GM19463 (cell line): ENCODE results near the gene ACIN1.

Source experiments
- ATAC-seq: cut with Tn5 transposase; IDR thresholded peaks from one replicate; pipeline ENCODE4 v1.9.1; 2021; ENCODE audit warnings: mild to moderate bottlenecking, moderate library complexity; ENCODE audit not compliant: unreplicated experiment

Gene ACIN1

DNA sequence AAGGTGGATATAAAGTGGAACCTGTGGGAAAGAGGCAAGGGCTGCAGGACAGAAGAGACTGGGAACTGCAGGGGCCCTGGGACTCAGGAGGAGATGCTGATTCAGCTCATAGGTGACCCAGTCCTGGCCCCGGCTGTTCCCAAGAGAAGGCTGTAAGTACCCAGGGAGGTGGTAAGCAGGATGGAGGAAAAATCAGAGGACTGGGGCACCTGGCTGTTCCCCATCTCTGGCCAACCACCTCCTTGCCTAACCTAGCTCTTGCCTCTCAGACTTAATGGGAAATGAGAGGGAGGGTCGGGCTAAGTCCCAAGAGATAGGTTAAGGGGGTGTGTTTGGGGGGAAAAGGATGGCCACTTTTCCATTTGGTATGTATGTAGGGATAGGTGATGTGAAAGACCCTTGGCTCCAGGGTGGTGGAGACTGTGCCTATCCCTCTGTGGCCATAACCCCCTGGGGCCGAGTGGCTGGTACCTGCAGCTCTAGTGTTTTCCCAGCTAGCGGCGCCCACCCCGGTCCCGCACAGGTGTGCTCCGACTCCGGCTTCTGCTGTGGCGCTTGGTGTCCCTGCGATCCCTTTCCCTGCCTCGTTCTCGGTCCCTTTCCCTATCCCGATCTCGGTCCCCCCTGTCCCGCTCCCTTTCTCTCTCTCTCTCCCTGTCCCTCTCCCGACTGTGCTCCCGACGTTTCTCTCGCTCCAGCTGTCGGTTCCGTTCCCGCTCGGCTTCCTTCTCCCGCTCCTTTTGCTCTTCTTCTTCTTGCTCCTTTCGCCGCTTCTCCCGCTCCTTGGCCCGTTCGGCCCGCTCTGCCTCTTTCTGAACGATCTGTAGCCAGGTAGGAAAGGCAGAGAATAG, 36.1 kb downstream of the ACIN1 start:
- no peak for ATAC-seq

DNA sequence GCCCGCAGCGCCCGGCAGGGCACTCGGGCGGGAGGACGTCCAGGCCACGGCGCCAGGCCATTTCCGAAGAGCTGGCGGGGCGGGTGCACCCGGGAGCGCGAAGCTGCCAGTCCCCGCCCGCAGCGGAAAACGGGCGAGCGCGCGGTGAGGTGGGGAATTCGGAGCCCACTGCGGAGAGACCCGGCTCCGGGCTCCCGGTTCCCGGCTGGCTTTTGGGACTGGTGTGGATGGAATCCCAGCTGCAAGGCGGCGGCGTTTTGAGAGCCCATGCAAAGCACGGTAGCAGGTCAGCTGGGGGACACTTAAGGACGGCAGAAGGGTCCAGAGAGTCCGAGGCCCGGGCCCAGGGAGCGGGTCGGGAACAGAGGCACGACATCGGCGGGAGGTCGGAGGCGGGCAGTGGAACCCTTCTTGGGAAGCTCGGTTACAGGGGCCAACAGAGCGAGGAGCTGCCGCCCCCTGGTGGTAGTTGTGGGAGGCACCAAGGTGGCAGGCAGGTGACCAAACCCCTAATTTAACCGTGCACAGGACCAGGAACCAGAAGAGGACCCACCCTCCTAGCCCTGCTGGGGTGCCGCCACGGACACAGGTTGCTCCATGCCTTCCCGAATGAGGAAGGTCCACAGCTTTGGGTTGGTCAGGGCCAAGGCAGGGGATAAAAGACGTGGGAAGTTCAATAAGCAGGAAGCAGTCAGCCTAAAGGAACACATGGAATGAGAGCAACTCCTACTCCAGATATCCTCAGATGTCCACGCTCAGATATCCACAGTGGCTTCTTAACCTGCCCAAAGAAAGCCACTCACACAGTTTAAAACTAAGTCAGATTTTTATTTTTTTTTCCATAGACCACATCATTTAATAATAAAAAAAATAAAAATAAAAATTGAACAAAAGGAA, 36.9 kb downstream of the ACIN1 start:
- ATAC-seq = peak; percentile 56

DNA sequence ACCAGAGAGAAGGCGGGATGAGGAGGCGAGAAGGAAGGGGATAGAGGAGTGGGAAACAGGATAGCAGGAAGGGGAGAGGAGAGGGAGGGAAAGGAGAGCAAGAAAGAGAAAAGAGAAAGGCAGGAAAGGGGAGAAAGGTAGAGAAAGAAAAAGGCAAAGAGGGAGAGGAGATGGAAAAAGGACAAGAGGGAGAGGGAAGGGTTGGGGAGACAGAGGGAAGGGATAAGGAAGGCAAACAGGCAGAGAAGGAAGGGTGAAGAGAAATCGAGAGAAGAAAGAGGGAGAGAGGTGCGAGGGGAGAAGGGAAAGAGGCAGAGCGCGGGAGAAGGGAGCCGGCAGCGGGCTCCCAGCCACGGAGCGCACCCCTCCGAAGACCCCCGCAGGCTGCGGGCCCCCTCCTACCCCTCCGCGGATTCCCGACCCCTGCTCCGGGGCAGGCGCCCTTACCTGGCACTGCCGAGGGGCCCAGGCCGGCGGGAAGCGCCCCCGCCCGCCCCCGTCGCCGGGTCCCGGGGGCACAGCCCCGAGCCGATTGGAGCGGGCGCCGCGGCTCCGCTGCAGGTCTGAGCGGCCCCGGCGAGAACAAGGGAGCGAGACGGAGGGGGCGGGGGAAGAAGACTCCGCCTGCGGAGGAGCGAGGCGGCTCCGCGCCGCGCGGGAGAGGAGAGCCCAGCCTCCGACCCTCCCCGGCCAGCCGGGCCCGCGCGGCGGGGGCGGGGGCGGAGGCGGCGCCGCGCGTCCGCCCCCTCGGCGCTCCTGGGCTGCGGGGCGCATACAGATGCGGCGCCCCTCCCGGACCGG, 37.8 kb downstream of the ACIN1 start, which contains the start of gene CDH24:
Gene CDH24, minus strand, starts transcription at position 565 of the 801 bp plus-strand sequence. CDS start 1,787 bp downstream, outside the sequence.
- ATAC-seq = peak; percentile 62

DNA sequence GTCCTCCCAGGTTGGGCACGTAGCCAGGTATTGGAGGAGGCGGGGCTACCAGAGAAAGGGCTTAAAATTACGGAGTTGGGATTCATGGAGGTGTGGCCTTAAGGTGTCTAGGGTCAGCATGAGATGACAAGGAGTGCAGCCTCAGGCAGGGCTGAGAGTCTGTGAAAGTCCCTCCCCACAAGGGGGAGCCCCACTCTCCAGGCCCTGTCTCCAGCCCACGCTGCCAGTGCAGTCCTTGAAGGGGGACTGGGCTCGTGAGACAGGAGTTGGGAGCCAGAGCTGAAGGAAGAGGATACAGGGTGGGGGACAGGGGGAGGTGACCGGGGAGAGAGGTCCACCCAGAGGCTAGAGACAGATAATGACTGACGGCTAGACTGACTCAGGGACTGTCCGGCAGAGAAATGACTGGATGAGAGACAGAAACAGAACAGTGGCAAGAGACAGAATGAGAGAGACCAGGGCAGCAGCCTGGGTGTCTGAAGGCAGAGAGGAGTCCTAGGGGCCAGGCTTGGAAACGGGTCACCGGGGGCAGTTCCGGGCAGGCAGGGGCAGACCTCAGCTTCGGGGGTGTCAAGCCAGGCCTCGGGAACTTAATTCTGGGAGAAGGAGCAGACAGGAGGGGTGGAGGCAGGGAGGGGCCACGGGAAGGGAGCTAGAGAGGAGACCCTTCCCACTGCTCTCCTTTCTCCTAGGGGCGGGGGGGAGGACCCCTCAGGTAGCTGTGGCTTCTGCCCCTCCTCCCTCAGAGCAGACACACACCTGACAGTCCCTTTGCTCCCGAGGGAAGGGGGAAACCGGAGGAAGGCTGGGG, 38.6 kb downstream of the ACIN1 start:
- peak; percentile 66 for ATAC-seq

DNA sequence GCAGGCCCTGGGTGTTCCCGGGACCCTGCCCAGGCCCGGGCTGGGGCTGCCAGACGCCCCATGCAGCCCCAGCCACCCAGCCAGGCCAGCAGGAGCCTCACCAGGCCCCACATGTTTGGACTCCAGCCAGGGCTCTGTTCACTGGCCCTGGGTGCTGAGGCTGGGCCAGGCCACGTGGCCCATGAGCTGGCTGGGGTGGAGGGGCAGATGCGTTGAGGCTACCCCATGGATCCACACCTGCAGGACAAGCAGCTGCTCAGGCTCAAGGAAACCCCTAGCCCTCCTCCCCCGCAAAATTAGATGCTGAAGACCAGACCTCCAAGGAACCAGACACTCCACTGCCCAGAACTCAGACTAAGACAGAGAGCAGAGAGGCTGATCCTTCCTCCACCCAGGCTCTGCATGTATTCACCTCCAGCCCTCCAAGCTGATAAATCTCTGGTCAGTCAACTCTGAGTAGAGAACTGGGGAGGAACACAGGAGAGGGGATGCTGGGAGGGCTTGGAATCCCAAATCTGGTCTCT, 39.3 kb downstream of the ACIN1 start:
- no peak for ATAC-seq

DNA sequence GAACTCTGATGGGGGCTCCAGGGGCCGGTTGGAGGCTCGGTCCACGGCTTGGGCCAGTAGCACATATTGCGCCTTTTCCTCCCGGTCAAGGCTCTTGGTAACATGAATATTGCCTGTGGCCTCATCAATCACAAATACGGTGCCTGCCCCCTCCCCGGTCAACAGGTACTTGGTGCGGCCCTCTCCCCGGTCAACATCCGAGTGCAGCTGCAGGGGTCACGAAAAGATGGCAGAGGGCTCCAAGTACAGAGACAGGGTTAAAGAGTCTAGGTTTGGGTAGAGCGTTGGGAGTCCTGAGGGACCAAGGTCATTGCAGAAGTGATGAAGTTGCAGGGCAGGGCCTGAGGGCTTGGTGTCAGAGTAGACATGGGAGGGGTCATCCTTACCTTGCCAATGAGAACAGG, 39.8 kb downstream of the ACIN1 start:
- ATAC-seq = no peak

DNA sequence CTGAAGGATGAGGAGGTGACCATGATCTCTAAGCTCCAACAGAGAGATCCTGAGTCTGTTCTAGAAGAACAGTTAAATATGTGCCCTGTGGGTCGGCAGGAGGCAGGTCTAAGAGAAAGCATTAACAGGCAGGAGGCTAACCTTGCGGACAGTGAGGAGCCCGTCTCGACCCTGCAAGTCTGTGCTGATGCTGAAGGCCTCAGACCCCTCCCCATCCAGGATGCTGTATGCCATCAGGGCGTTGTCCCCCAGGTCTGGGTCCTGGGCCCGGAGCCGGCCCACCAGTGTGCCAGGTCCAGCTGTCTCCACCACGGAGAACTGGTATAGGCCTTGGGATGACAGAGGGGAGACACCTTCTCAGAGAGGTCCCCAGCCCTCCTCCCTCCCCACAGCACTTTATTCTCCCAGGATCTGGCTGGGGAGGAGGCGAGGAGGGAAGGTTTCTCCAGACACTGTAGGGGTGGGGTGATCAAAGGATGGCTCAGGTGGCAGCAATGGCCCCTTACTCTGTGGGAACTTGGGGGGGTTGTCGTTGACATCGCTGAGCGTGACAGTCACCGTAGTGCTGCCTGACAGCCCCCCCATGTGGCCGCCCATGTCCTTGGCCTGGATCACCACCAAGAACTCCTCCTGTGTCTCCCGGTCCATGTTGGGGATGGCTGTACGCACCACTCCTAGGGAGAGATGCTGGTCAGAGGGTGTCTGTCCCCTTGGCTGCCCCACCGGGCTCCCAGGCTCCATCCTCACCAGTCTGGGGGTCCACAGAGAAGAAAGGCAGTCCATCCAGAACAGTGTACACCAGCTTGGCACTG, 40.7 kb downstream of the ACIN1 start:
- no peak for ATAC-seq

DNA sequence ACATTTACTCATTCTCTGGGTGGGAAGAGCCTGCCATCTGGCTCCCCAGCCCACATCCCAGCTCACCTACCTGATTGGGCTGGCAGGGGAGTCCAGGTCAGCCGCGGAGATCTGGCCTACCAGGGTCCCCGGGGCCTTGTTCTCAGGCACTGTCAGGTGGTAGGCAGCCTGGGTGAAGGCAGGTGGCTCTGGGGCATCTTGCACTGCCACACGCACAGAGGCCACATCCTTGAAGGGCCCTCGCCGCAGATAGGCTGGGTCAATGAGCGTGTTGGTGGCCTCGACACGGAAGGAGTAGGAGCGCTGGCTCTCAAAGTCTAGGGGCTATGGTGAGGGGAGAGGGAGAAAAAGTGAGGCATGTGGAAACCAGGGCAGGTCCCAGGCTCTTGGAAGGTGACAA, 41.5 kb downstream of the ACIN1 start:
- no peak for ATAC-seq

DNA sequence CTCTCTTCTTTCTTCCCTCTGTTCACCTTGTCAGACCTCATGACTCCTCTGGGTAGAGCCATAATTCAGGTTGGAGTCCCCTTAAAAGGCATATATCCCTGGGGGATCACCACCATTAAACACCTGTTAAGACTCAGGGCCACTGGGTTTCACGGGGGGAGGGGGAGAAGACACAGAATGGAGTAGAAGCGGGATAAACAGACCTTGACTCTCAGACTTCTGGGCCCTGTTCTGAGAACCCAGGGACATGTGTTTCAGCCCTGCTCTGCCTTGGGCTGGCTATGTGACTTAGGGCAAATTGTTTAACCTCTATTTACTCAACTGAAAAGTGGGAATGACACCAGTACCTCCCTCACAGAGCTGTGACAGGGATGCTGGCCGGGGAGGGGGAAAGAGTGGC, 42.3 kb downstream of the ACIN1 start:
- no peak for ATAC-seq

DNA sequence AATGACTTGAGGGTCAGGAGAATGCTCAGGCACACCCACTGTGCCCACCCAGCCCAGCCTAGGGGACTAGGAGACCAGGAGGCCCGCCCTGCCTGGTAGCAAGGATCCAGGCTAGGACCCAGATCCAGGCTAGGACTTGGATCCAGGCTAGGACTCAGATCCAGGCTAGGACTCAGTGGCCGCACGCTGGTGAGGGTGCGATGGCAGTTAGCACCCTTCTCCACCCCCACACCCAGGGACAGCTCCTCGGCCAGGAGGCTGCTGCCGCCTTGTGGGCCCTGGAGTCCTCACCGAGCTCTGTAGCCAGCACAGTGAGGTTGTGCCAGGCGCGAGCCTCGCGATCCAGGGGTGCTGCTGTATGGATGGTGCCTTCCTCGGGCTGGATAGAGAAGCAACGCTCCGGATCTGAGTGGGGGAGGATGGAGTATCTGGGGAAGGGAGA, 42.7 kb downstream of the ACIN1 start:
- no peak for ATAC-seq

DNA sequence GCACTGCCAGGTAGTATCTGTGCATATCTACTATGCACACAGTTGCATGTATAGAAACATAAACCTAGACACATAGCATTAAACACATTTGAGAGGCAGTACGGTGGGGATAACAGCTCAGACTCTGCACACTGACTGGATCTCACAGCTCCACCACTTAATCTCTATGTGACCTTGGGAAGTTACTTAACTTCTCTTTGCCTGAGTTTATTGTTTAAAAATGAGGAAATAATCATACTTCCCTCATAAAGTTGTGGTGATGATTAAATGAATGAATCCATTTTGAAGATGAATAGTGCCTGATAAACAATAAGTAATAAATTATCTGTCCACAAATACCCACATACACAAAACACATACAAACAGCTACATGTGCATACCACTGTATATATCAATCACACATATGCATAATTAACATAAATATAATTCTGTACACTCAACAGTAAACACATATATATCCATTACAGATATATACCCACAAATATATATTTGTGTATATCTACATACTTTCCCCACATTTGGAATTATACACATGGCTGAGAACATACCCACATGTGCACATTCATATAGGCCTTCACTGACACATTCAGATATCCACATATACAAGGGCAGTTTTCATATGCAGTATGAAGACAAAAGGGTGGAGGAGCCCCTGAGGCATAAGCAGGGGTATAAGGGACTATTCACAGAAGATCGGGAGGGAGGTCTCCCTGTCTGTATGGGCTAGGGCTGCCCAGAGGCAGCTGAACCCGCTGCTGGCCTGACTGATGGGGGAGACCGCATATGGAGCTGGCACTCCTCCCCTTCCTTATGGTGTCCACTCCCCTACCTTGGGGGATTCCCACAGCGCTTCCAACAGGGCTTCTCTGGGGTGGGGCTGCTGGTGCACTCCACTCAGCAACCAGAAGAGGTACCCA, 43.5 kb downstream of the ACIN1 start:
- ATAC-seq = no peak

DNA sequence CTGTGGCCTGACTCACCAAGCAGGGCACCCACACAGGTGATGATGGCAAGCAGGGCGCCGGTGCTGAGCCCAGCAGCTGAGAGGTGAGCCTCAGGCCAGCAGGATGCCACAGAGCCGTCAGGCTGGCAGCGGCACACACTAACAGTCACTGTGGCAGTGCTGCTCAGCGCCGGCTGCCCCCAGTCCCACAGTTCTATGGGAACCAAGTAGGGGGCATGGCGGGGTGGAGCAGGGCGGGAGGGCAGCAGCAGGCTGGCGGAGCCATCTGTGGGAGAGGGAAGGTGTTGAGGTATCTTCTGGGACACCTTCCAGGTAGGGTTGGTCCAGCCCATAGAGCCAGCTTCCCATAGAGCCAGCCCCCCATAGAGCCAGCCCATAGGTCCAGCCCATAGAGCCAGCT, 45.9 kb downstream of the ACIN1 start:
- ATAC-seq = no peak

DNA sequence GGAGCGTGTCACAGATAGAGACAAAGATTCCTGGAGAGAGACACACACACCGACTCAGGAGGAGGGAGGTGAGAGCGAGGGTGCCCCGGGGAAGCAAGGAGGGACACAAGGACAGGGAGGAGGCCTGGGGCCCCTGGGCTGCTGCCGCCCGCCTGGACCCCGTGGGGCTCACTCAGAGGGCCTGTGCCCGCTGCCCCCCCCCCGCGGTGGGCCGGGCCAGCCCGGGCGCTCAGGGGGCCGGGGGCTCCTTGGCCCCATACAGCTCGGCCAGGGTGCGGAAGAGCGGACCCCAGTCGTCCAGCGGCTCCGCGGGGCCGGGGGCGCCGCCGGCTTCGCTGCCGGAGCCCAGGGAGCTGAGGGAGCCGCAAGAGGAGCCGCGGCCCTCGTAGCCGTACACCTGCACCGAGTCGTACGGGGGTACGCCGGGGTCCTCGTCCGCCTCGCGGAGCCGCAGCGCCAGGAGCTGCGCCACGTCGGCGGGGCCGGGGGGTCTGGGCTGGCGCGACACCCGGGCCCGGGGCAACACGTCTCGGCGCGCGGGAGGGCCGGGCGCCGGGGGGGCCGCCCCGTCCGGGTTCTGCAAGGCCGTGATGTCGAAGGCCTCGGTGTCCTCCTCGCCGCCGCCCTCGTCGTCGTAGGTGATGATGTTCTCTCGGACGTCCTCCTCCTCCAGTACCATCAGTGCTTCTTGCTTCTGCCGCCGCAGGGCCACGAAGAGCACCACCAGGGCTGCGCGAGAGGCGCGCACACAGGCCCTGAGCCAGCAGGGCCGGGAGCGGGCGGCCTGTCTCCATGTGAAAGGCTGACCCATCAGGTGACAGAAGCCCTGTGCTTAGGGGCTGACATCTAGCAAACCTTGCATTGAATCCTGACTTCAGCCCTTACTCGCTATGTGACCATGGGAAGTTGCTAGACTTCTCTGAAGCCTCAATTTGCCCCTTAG, 46.9 kb downstream of the ACIN1 start:
- ATAC-seq = no peak

DNA sequence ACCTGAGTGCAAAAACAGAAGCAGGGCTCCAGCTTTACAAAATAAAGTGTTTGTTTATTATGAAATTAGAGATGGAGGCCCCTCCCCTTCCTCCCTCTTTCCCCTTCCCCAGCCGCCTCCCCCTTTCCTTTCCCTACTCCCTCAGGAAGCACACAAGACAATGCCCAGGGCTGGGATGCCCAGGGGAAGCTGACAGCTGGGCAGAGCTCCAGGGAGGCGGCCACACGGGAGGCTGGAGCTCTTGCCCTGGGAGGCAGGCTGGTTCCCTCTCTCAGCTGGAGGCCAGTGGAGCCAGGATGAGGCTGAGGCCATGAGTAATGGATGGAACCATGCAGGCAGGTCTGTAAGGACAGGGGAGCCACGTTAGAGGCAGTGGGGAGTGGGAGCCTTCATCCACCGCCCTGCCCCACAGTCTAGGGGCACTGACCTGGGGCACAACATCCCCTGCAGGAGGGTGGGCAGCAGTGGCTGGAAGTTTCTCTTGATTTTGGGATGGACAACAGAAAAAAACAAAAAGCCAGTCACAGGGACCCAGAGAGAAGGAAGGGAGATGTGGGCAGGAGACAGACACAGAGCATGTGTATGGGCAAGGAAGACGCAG, 47.8 kb downstream of the ACIN1 start:
- no peak for ATAC-seq

DNA sequence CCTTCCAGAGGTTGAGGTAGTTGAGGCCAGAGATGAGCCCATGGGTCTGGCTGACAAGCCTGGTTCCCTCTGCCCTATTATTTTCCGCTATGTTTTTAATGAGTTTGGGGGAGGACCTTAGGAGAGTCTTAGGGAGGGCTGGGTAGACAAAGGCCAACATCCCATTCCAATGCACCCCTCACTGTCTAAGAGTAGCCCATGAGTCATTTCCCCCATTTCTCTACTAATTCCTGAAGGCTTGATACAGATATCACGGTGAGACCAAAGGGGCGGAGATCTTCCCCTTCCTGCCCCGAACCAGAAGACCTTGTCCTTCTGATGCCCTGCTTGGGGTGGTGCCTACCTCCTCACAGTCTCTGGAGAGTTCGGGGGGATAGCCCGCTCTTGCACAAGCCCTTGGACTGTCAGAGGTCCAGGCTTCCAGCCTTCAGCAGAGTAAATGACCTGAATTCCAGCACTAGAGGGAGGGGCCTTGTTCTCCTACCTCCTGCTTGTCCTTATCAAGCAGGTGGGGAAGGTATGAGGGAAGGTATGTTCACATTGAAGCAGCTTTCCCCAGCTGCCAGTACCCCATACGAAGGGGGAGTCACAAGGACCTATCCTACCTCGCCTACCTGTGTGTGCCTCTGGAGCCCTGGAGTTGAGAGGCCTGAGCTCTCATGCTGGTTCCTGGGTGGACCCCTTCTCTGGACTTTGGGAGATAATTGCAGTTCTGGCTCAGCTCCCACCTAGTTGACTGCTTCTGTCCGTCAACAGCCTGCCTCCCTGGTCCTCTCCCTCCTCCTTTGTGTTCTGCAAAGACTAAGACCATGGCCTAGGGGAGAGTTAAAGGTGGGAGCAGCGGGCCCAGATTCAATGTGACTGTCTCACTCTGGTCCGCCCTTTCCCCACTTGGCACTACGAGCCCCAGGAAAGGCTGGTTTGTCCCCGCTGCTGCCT, 49.2 kb downstream of the ACIN1 start:
- no peak for ATAC-seq
